ENCODE results near the gene UGCG.
A peak's percentile ranks its signal among the peaks of the same experiment; 100 is the strongest.
"Not testable (repeated sequence)": the region's sequence is repeated elsewhere in the genome, so short reads cannot be mapped to it uniquely, and the experiment has no call there.

UGCG gene

DNA sequence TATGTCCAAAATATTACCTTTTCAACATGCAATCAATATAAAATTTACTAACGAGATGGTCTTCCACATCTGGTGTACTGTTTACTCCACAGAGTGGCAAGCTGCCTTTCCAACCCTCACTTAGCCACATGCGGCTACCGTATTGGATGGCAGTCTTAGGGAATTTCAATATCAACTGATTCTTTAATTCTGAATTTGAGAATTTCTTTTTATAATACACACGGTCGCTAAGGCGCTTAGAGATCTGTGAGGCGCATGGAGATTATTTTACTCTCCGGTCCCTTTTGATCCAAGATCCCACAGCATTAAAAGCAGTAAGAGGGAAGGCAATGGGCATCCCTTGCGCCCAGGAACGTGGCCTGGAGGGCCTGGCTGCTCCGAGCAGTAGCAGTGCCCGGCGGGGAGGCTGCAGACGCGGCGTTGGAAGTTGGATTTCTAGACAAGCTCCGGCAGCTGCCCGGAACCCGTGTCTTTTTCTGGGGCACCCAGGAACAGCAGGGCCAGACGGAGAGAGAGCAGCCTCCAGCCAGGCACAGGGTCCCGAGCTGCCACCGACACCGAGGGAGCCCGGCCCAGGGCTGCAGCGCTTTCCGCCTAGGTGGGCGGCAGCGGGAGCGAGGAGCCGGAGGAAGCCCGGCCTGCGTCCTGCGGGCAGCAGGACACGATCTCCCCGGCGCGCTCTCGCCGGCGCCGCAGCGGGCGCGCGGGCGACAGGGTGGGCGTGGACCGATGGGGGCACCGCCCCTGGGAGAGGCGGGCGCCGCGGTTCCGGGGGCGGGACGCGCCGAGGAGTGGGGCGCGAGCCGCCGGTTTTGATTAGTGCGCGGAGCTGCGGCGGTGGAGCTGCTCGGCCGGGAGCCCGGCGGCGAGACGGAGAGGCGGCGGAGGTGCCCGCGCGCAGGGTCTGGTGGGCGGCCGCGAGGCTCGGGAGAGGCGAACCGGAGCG is at the start of gene UGCG:
Gene UGCG (plus strand): TSS at position 819 of the 946 bp plus-strand sequence. CDS start 402 bp downstream, outside the sequence.
- peak; percentile 49 for DNase-seq

DNA sequence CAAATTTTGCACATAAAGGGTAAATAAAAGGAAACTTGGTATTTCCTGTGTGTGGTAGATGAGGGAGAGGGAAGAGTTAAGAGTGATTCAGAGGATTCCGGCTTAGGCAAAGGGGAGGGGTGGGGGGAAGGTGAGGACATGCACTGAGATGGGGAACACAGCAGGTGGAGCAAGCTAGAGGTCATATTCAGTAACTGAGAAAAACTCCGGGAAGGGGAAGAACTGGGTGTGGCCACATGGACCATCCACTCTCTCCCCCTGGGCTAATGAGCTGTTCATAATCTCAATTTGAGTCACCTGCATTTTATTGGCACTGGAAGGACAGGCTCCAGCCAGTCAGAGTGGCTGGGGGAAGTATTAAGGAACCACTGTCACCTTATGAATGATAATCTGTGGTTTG is 45.1 kb upstream of the UGCG start:
- no peak for DNase-seq

DNA sequence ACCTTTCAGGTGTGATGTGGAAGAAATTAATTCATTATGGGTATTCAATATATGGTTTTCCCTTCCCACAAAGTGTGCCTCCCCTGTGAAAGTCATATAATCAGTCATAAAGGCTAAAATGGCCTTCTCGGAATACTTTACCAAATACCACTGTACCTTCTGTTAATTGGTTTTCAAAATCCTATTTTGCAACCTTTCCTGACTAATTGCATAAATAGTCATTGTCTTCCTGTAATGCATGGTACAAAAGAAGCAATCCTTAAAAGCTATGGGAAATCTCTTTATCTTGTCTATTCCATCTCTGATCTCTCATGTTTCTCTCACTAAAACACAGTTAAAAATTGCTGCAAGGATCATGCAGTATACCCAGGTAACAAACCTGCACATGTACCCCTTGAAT is 44.3 kb upstream of the UGCG start:
- no peak for DNase-seq

DNA sequence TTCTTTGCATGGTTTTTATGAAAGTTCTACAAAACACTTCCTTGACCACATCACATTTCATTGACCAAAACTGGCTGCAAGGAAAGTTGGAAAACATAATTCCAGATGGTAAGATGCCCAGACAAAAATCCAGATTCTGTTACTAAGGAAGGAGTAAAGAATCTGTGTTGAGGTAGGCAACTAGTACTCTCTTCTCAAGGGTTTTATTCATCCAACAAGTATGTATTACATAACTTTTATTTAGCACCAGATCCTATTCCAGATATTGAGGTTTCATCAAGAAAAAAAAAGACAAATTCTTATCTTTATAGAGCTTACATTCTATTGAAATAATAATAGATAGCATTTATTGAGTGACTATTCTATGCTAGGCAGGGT is 43.2 kb upstream of the UGCG start:
- DNase-seq, result no peak

DNA sequence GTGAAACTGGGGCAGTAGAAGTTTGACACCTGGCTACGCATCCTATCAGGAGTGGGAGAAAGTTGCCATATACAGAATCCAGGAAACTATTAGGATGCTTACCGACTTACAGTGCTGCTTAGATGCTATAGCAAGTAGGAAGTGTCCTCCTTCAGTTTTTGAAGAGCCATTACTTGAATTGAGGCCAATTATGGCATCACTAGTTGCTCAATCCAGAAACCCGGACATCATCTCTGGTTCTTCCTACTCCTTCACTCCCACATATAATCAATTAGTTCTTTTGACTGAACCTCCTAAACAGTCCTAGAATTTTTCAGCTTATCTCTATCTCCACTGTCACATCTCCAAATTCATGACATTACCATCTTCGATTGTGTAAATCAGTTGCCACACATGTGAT is 41.8 kb upstream of the UGCG start:
- DNase-seq, result no peak

DNA sequence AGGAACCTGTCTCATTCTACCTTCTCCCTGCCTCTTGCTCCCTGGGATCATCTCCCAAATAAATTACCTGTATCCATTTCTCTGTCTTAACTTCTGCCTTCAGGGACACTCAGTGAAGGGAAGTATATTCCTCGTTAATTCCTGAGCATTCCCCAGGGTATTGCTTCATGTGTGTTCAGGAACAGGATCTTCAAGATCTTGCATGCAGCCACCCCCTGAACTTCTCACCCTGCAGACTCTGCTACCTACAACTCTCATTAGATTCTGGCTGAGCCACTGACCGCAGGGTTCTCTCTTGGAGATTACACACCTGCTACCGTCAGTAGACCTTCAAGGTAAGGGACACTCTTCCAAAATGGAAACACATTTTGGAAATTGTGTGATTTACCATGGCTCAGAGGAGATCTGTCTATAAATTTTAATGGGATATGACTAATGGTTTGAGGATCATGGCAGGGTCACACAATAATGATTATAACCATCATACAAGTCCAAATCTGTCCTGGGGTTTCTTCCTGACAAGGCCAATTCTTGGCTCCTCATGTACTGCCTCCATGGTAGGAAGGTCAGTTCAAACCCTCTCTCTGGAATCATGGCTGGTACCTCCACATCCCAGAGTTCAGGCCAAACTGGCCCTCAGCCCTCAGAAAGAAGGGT is 38.9 kb upstream of the UGCG start:
- no peak for DNase-seq

DNA sequence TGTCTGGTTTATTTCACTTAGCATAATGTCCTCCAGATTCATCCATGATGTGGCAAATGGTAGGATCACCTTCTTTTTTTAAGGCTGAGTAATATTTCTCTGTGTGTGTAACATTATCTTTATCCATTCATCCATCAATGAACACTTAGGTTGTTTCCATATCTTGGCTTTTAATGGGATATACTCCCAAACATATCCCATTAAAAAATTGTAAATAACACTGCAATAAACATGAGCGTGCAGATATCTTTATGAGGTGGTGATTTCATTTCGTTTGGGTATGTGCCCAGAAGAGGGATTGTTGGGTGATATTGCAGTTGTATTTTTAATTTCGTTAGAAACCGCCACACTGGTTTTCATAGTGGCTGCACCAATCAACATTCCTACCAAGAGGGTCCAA is 36.2 kb upstream of the UGCG start:
- DNase-seq, result no peak

DNA sequence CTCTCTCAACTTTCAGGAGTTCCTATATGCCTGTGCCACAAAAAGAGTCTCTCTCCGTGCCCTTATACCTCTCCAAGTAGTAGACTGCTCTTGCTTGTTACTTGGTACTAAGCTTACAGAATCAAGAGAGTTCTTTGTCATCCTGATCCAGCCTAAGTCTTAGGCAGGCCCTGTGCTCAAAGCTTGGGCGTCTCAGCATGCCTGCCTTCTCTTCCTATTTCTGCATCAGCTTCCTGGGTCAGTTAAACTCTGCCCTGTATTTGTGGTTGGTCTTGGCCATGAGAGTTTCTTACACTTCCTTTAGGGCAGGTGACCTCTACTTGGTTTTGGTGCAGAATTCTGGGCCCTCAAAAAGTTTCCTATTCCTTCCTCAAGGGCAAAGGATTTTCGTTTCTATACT is 33.0 kb upstream of the UGCG start:
- no peak for DNase-seq

DNA sequence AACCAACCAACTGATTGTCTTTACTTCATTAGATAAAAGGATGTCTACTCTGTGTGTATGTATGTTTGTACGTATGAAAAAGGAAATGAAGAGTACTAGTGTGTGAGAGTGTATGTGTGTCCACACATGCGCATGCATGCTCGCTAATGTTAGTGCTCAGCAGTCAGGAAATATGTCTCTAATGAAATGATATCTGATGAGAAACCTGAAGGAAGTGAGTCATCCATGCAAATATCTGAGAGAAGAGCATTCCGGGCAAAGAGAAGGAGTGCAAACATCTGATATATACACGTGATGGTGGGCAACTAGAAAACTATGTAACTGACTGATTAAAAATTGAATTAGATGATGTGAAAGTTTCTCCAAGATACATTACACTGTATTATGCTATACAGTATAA is 29.6 kb upstream of the UGCG start:
- no peak for DNase-seq

DNA sequence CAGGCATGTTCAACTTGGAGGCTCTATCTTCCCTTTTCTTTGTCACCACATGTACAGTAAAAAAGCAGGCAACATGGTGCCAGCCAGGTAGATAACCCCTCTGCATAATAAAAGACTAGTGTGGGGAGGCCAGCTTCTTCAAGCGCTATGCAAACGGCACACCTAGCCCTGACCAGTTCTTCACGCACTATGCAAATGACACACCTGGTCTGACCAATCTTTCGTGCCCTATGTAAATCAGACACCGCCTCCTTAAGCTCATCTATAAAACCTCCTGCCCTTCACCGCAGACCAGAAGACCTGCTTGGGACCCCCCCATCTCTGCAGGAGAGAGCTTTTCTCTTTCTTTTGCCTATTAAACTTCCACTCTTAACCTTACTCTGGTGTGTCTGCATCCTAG is 28.1 kb upstream of the UGCG start:
- DNase-seq, result no peak

DNA sequence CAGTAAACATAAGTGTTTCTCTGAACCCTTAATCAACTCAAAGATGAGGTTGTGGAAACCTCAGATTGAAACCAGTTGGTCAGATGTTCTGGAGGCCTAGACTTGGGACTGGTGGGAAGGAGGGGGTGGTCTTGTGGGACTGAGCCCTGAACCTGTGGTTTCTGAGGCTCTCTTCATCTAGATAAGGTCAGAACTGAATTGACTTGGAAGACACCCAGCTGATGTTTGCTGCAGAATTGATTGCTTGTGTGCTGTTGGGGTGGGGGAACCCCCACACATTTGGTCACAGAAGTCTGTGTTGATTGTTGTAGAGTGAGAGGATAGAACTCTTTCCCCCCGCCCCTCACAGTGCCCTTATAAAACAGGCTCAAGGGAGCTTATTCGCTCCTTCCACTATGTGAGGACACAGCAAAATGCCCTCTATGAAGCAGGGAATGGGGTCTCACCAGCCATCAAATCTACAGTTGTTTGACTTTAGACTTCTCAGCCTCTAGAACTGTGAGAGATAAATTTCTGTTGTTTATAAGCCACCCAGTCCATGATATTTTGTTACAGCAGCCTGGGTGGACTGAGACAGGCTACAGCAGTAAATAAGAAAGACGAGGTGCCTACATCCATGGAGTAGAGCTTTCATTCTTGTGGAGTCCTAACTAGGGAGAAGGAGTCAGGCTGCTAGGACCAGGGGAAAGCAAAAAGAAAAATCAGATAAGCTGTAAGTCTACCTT is 25.7 kb upstream of the UGCG start:
- DNase-seq, result no peak

DNA sequence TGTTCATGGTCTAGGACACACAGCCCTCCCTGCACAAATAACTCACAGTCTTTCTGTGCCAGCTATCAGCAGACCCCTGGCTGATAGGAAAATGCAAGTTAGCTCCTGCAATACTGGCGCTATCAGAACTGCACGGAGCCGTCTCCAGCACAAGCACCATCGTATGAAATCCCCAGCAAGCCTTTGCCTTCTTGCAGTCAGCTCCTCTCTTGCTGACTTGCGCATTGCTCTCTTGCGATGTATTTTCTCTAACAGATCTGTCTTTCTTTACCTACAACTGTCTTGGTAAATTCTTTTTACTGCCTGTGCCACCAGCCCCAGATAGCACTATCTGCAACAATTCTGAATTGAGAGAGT is 25.1 kb upstream of the UGCG start:
- no peak for DNase-seq

DNA sequence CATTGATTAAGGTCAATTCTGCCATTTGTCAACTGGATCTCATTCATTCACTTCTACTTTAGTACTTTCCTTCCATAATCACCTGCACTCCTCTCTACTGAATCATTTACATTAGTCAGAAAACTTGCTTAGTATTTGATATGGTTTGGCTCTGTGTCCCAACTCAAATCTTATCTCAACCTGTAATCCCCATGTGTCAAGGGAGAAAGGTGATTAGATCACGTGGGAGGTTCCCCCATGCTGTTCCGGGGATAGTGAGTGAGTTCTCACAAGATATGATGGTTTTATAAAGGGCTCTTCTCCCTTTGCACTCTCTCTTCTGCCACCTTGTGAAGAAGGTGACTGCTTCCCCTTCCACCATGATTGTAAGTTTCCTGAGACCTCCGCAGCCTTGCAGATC is 23.7 kb upstream of the UGCG start:
- no peak for DNase-seq

DNA sequence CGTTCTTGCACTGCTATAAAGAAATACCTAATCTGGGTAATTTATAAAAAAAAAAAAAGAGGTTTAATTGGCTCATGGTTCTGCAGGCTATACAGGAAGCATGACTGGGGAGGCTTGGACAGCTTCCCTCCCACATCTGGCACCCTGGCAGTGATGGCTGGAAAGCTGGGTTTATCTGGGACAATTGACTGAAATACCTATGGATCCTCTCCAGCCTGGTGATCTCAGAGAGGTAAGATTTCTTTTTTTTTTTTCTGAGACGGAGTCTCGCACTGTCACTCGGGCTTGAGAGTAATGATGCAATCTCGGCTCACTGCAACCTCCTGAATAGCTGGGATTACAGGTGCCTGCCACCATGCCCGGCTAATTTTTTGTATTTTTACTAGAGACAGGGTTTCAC is 22.7 kb upstream of the UGCG start:
- DNase-seq, result no peak

DNA sequence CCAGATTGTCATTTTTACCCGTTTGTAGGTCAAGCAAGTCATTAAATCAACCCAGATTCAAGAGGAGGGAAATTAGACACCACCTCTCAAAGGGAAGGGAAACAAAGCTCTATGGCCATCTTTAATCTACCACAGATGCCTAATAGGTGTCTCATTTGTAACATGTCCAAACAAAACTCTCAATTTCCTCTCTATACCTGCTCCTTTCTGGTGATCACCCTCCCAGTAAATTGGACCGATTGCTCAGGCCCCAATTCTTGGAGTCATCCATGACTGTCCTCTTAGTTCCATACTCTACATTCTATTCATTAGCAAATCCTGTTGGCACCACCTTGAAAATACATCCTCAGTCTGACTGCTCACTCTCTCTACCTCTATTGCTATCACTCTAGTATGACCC is 22.1 kb upstream of the UGCG start:
- no peak for DNase-seq

DNA sequence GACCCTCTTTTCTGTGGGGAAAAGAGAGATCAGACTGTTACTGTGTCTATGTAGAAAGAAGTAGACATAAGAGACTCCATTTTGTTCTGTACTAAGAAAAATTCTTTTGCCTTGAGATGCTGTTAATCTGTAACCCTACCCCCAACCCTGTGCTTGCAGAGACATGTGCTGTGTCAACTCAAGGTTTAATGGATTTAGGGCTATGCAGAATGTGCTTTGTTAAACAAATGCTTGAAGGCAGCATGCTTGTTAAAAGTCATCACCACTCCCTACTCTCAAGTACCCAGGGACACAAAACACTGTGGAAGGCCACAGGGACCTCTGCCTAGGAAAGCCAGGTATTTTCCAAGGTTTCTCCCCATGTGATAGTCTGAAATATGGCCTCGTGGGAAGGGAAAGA is 21.3 kb upstream of the UGCG start:
- DNase-seq, result not testable (repeated sequence)

DNA sequence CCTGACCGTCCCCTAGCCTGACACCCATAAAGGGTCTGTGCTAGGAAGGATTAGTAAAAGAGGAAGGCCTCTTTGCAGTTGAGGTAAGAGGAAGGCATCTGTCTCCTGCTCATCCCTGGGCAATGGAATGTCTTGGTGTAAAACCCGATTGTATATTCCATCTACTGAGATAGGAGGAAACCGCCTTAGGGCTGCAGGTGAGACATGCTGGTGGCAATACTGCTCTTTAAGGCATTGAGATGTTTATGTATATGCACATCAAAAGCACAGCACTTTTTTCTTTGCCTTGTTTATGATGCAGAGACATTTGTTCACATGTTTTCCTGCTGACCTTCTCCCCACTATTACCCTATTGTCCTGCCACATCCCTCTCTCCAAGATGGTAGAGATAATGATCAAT is 20.9 kb upstream of the UGCG start:
- DNase-seq, result not testable (repeated sequence)

DNA sequence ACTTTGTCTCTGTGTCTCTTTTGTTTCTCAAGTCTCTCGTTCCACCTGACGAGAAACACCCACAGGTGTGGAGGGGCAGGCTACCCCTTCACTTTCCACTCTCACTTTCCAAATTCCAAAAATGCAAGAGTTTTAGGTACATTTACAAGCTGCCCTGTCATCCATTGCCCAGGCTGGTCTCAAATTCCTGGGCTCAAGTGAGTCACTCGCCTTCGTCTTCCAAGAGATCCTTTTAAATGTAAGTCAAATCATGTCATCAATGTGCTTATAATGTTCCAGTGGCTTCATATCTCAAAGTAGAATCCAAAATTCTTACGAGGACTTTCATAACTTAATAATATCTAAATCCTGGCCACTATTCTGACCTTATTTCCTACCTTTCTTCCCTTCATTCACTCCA is 20.4 kb upstream of the UGCG start:
- DNase-seq, result no peak

DNA sequence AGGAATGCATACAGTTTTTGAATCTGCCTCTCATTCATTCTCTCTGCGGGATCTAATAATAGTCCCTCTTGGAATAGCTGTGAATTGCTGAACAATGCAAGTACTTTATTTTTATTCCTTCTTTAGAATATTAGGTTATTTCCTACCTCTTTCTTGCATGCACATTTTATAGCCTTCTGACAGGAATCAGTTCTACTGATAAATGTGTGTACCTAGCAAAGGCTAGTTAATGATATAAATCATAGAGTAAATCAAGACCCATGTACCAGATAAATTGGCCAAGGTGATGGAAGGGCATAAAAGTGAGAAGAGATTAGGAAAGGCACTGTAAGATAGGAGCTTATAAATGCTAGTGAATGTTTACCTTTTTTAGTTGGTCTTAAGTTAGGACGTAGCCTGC is 19.2 kb upstream of the UGCG start:
- no peak for DNase-seq

DNA sequence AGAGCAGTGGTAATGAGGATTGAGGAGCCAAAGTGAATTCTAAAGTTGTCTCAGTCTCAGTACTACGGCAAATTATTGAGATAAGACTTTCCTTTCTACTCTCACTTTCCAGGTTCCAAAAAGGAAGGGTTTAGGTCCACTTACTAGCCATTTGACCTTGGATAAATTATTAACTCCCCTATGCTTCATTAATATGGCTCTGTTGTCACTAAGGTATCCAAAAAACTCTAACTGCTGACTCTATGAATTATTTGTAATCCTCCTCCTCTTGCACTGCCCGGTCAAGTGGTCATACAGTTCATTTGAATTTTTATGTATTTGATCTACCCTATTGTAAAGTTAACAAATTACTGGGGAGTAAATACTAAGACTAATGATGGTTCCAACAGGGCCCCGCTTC is 17.7 kb upstream of the UGCG start:
- no peak for DNase-seq

DNA sequence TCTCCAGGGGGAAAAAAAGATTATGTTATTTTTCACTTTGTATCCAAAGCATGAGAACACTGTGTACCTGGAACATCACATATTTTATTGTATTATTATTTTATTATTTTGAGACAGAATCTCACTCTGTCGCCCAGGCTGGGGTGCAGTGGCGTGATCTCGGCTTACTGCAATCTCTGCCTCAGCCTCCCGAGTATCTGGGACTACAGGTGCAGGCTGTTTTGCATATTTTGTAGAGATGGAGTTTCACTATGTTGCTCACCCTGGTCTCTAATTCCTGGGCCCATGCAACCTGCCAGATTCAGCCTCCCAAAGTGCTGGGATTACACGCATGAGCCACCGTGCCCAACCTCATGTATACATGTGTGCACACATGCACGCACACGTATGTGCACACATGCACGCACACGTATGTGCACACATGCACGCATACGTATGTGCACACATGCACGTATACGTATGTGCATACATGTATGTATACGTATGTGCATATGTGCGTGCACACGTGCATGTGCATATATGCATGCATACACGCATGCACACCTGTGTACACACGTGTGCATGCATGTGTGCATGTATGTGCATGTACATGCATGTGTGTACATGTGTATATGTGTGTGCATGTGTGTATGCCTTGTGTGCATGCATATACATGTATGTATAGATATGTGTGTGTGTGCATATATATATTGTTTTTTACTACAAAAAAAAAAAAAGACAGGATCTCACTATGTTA is 9.5 kb upstream of the UGCG start:
- DNase-seq, result no peak

DNA sequence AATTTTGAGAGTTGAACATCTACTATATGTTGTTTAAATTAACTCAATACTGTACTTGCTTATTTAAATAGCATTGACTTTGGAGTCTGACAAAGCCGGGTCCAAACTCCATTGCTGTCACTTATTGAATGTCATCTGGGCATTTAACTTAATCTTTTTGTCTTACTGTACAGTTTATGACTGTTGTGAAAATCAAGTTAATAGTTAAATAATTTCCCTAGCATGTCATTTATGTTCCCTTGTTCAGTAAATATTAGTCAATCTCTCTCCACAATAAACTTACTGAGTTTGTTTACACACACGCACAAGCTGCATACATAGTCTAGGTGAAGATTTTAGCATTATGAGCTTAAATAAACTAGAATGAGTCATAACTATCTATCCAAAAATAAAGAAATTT is 6.3 kb upstream of the UGCG start:
- no peak for DNase-seq

DNA sequence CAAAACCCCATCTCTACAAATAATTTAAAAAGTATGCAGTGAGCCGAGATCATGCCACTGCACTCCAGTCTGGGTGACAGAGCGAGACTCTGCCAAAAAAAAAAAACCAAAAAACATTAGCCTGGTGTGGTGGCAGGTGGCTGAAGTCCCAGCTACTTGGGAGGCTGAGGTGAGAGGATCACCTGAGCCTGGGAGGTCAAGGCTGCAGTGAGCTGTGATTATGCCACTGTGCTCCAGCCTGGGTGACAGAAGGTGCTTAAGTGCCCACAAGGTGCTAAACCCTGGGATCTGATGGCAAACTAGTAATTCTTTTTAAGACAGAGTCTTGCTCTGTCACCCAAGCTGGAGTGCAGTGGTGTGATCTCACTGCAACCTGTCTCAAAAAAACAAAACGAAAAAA is 5.7 kb upstream of the UGCG start:
- not testable (repeated sequence) for DNase-seq

Measured in NCI-H1105 (cell line).